Eye (tissue), 1 donor: ENCODE results near the gene PAX3.

Source experiments
- DNase-seq: peaks from one replicate; pipeline ENCODE4 v3.0.0-alpha.2; 2015

Gene PAX3

DNA sequence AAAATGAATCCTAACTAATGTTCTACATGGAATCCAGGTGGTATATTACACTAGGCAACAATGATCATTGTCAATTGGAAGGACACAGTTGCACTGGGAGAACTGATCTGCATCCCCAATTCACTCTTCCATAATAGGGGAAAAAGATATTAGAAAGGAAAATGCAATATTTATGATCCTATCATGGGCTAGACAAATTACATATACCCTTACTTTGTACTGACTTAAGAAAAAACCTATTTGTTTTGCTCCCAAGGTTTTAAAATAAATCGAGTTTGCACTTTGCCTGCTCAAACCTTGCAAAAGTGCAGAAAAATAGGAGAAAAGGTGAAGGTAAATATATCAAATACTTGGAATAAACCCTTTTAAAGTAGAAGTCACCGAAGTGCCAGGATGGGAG, 11.0 kb upstream of the PAX3 start:
- DNase-seq = peak; percentile 20

DNA sequence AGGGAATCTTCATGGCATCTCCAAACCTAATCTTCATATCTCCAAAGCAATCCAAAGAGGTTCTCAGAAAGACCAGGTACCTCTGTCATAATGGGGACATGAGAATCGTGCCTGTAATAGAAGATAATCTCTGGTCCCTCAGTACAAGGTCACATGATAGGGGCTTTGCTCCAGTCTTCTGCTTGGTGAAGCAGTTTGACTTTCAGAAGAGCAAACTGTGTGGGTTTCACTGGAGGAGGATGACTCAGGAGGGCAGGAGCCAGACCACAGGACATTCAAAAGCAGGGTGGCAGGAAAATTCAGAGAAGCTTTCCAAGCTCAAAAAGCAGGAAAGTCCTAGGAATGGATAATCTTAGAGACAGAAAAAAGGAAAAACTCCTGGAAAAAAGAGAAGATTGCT, 10.6 kb upstream of the PAX3 start:
- DNase-seq = peak; percentile 6

- DNase-seq = peak; percentile 21
Observed at GRCh38 chr2:222307978-222308730, 9.4 kb upstream of the PAX3 start.

DNA sequence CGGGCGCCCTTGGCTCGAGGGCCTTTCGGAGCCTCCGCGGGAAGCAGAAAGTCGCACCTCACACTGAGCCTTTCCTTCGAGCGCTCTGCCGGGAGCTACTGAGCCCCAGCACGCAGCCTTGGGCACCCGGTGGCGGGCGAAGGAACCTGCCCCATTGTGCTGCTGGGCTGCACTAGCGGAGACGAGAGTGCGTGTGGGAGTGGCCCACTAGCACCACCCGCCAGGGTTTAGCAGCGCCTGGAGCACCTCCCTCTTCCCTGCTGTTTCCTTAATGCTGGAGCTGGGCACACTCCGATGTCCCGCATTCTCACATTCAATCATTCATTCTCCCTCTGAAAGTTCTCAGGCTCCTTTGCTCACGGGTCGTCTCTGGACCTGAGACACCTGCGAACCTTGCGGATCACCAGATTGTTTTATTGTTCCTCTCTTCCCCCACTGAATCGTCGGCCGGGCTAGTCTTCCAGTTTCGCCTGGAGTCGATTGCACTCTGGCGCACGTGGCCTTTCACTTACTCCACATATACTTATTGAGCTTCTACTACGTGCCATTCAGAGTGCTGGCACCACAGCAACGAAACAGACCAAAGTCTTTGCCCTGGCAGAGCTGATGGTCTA, 8.5 kb upstream of the PAX3 start:
- DNase-seq = peak; percentile 51

DNA sequence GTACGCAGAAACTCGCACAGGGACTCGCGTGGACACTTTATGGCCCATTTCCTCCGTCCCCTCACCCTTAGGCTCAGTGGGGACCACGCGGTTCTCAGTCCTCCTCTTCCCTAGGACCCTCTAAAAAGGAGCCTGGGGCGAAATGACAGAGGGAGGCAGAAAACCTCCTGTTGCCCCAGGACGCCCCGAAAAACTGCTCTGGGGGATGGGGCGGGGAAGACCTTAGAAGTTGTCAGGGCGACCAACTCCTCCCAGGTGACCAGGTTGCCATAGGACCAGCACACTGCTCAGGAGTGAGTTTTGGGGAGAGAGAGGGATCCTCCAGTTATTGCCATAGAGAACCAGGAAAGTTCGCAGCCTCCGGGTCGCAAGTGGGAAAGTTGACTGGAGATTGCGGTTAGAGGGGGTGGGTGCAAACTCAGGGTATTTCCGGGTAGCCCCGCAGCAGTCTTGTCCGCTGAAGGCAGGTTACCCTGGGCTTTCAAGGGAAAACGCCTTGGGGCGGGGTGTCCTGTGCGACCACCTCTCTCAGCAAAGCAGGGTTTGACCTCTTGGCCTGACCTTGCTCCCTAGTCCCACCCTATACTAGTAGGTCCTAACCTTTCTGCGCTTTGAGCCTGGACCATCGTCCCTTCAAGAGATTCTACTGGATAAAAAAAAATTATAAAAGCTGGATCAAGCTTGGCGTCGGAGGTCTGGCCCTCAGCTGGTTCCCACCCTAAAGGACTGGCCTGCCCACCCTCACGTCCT, 7.8 kb upstream of the PAX3 start:
- DNase-seq = peak; percentile 37

- DNase-seq = peak; percentile 71
Observed at GRCh38 chr2:222305516-222306392, 7.0 kb upstream of the PAX3 start.

GRCh38 chr2:222304737-222305515, 6.1 kb upstream of the PAX3 start:
- DNase-seq = peak; percentile 76

- peak; percentile 58 for DNase-seq
Observed at GRCh38 chr2:222303828-222304736, 5.3 kb upstream of the PAX3 start.

DNA sequence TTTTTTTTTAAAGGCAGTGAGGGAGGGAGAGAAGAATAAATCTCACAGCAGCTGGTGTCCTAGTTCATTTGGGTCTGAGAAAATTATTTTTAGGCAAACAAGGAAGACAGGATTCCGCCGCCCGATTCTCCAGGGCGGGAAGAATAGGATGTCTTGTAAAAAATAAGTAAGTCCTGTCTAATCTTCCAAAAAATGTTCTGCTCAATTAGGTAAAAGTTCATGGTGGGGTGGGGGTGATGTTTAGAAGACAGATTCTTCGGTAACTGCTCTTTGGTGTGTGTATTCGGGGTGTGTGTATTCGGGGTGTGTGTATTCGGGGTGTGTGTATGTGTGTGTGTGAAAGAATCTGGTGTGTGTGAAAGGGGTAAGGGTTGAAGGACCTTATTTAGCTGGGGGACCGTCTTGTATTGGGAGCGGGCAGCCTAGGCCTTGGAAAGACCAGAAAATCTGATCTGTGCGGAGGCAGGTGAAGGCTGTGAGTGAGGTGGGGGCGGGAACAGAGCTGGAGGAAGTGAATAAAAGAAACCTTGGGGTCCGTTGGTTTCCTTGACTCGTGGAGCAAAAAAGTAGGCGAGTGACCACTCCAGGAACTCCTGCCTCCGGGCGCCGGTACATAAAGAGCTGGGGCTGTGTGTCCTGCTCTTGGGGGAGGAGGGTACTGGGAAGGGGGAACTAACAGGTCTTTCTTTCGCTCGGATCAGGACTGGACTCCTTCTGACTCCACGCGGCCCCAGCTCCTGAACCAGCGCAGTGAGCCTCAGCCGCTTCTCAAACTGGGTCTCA, 4.4 kb upstream of the PAX3 start:
- DNase-seq = no peak

GRCh38 chr2:222302178-222303018, 3.6 kb upstream of the PAX3 start:
- peak; percentile 59 for DNase-seq

DNA sequence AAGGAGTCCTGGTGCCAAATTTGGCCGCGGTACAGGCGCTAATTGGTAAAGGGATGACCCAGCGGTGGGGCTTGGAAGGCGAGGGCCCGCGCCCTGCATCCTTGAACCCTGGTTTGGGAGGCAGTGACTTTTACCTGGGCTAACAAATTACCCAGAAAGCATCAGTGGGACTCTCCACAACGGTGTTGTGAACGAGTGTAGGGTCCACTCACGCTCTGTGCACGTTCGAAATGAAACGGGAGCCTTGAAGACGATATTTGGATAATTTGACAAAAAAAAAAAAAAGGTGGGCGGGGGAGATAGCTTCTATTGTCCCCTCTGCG, 3.0 kb upstream of the PAX3 start:
- DNase-seq = no peak

GRCh38 chr2:222301053-222301795, 2.4 kb upstream of the PAX3 start:
- DNase-seq = peak; percentile 74

- no peak for DNase-seq
Observed at GRCh38 chr2:222300726-222301052, 1.9 kb upstream of the PAX3 start.

DNA sequence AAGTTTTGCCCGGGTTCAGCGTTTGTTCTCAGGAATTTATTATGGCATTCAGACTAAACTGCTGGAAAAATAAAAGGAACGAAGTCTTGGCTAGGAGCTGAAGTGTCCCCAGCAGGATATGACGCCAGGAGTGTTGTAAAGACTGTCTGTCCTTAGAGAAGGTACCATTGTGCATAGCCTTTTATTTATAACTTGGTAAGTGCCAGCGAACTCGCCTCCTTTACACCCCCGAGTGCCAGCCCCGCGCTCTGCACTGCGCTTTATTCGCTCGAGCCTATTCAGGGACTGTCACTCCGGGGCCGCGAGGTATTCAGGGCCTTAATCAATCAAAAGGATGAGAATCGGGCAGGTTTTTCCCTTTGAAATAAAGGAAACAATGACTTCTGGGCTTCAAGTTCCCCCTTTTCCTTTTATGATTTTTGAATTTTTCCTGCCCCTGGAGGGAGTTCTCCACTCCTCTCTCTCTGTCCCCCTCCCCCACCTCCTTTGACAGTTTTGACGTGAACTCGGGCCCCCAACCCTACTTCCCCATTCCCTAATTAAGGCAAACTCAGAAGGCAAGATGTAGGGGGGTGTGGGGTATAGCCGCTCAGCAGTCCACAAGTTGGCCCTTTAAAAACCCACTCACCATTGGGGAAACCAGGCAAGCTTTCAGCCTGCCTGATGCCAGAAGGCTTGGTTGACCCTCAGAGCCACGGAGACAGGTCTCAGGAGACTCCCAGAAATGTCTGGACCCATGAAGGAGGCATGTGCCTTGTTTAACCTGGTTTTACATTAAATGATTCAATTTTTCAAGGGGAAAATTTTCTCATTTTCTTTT, 1.3 kb upstream of the PAX3 start:
- DNase-seq = peak; percentile 45

- DNase-seq = no peak
Observed at GRCh38 chr2:222298001-222298310, 842 bp downstream of the PAX3 start.

DNA sequence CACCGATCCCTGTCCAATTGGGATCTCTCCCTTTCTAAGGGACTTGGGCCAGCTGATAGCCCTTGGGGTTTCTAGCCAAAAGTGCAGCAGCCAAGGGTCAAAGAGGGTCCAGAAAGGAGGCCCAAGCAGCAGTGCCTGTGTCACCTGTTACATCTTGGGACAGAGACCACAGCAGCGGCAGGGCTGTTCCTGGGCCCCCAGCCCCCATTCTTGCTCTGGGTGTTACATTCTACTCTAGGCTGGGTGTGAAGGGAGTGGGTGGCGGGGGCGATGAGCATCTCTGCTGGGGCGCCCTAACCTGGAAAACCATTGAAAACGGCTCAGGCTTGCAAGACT, 1.2 kb downstream of the PAX3 start:
- peak; percentile 72 for DNase-seq

DNA sequence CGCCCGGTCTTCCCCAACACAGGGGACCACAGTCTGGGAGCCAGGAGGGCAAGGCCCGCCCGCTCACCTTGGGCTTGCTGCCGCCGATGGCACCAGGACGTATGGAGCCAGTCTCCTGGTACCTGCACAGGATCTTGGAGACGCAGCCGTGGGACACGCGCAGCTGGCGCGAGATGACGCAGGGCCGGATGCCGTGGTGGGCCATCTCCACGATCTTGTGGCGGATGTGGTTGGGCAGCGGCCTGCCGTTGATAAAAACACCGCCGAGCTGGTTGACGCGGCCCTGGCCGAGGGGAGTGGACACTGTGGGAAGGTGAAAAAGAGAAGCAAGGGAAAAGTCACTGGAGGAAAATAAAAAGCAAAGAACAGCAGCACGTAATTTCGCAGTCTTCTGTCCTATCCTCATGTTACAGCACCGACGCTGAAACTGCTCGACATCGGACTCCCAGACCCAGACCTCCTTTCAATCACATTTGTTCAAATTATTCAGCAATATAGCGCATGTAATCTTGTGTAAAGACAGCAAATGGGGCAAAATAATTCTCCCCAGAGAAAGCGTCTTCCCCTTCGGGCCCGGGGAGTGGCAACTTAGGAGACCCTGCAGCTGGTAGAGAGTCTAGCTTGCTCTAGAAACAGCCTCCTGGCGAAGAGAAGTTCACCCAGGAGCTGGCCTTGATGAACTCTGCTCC, 1.7 kb downstream of the PAX3 start:
- no peak for DNase-seq
